HG03196 (cell line): Measurements from ENCODE around the gene SPTY2D1.
A peak's percentile ranks its signal among the peaks of the same experiment; 100 is the strongest.
"Not testable (repeated sequence)": the region's sequence is repeated elsewhere in the genome, so short reads cannot be mapped to it uniquely, and the experiment has no call there.

ENCODE experiments used
- ATAC-seq: cut with Tn5 transposase; IDR thresholded peaks from one replicate; pipeline ENCODE4 v1.9.1; 2021; ENCODE audit not compliant: unreplicated experiment

SPTY2D1 gene

GRCh38 chr11:18618342-18619025 lies 15.7 kb downstream of the SPTY2D1 start:
- ATAC-seq = no peak

- peak; percentile 40 for ATAC-seq
Observed at GRCh38 chr11:18617688-18618341, 16.3 kb downstream of the SPTY2D1 start.

- ATAC-seq = peak; percentile 87
Observed at GRCh38 chr11:18615628-18616392, 18.3 kb downstream of the SPTY2D1 start.

GRCh38 chr11:18614667-18615066 lies 19.5 kb downstream of the SPTY2D1 start:
- ATAC-seq = no peak

GRCh38 chr11:18612394-18612793 lies 21.7 kb downstream of the SPTY2D1 start:
- no peak for ATAC-seq

- ATAC-seq = no peak
Observed at GRCh38 chr11:18611196-18611595, 22.9 kb downstream of the SPTY2D1 start.

GRCh38 chr11:18608376-18608775 lies 25.8 kb downstream of the SPTY2D1 start:
- ATAC-seq = no peak

- ATAC-seq = no peak
Observed at GRCh38 chr11:18600915-18601569, 33.1 kb downstream of the SPTY2D1 start.

GRCh38 chr11:18599739-18600230 lies 34.4 kb downstream of the SPTY2D1 start, which contains the start of gene MISFA:
TSS of gene MISFA (plus strand) at chr11:18599789. CDS start at chr11:18599929, 140 bp downstream.
- no peak for ATAC-seq

- ATAC-seq = no peak
Observed at GRCh38 chr11:18594999-18595749, 39.0 kb downstream of the SPTY2D1 start.

GRCh38 chr11:18594088-18594487 lies 40.1 kb downstream of the SPTY2D1 start:
- not testable (repeated sequence) for ATAC-seq

- no peak for ATAC-seq
Observed at GRCh38 chr11:18590571-18590970, 43.6 kb downstream of the SPTY2D1 start.

GRCh38 chr11:18588297-18589252 lies 45.6 kb downstream of the SPTY2D1 start, which contains the start of gene UEVLD:
TSS of gene UEVLD (minus strand) at chr11:18588734. CDS start at chr11:18588654, 80 bp downstream.
- ATAC-seq = peak; percentile 48

- ATAC-seq = no peak
Observed at GRCh38 chr11:18581825-18582224, 52.3 kb downstream of the SPTY2D1 start.

GRCh38 chr11:18580113-18580766 lies 53.9 kb downstream of the SPTY2D1 start:
- ATAC-seq = no peak

- ATAC-seq = peak; percentile 59
Observed at GRCh38 chr11:18578975-18579598, 55.1 kb downstream of the SPTY2D1 start.

GRCh38 chr11:18575361-18575760 lies 58.8 kb downstream of the SPTY2D1 start:
- no peak for ATAC-seq

- no peak for ATAC-seq
Observed at GRCh38 chr11:18567081-18567480, 67.1 kb downstream of the SPTY2D1 start.
